ENCODE data around the gene ZC3H8. TPM values are rescaled to one million over a fixed set of nuclear protein-coding genes. Genes with fewer than 3 reads are reported as not detected.

The ZC3H8 gene
- polyA plus RNA-seq, 2 of the 4 experiments (the other 2 are of a cell fraction) = 13.2 to 20.2 TPM

DNA sequence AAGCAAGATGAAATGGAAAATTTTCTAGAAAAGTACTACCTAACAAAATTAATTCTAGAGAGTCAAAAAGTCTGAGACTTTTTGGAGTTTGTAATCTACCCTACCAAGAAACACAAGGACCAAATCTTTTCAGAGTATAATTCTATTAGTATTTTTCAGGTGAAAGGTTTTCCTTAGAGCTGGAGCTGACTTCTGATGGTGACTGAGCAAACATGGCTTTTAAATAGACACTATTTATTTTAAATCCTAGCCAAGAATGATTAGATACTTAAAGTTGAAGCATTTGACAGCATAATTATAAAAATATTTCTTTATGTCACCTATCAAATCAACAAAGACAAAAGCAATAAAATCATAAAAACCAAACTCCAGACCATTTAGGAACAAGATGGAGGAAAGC is 47.1 kb upstream of the ZC3H8 start:
- ChIA-PET CTCF (no interaction called here), POLR2A (no interaction called here)
- DNase-seq (ENCODE audit: low read depth in 1 of 2, low spot score in 1 of 2) (no peak), ATAC-seq (no peak), FAIRE-seq (no peak)
- H3K27ac ChIP-seq = no peak overlapping the region
- H3K4me1 ChIP-seq = no peaks in the 10 kb centered on the region
- H3K4me3 ChIP-seq = no peak overlapping the region
- TF ChIP-seq RAD21 (conservative IDR thresholded peaks at IDR 0.05 in 1 of 2, IDR thresholded peaks at IDR 0.05 in 1 of 2) (no peak), HDAC2 (IDR thresholded peaks at IDR 0.05) (no peak), ESRRA (IDR thresholded peaks at IDR 0.05; ENCODE audit: borderline replicate concordance, low read length) (no peak), MAZ (IDR thresholded peaks at IDR 0.05; ENCODE audit: borderline replicate concordance, low read depth, low read length) (no peak), RFX5 (IDR thresholded peaks at IDR 0.05) (no peak), ELK1 (IDR thresholded peaks at IDR 0.05; ENCODE audit: low read depth, low read length) (no peak), GATA3 (IDR thresholded peaks at IDR 0.05; ENCODE audit: borderline replicate concordance) (no peak), HOXB13 (CRISPR knock-in tag; IDR thresholded peaks at IDR 0.05; ENCODE audit: low read depth) (no peak), EP300 (IDR thresholded peaks at IDR 0.05) (no peak), KDM1A (IDR thresholded peaks at IDR 0.05; ENCODE audit: low read depth) (no peak), FOSB (CRISPR knock-in tag; IDR thresholded peaks at IDR 0.05) (no peak), BCL3 (IDR thresholded peaks at IDR 0.05) (no peak), HMGXB4 (CRISPR knock-in tag; IDR thresholded peaks at IDR 0.05; ENCODE audit: borderline replicate concordance) (no peak), NPAS2 (CRISPR knock-in tag; IDR thresholded peaks at IDR 0.05; ENCODE audit: borderline replicate concordance) (no peak), ZSCAN20 (CRISPR knock-in tag; IDR thresholded peaks at IDR 0.05) (no peak), RARB (CRISPR knock-in tag; IDR thresholded peaks at IDR 0.05) (no peak), PHF8 (IDR thresholded peaks at IDR 0.05; ENCODE audit: borderline replicate concordance, low read depth) (no peak)
- TF ChIP-seq, protein P1, sequence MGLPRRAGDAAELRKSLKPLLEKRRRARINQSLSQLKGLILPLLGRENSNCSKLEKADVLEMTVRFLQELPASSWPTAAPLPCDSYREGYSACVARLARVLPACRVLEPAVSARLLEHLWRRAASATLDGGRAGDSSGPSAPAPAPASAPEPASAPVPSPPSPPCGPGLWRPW (IDR thresholded peaks at IDR 0.05) = no peak
- TF ChIP-seq, protein P2, sequence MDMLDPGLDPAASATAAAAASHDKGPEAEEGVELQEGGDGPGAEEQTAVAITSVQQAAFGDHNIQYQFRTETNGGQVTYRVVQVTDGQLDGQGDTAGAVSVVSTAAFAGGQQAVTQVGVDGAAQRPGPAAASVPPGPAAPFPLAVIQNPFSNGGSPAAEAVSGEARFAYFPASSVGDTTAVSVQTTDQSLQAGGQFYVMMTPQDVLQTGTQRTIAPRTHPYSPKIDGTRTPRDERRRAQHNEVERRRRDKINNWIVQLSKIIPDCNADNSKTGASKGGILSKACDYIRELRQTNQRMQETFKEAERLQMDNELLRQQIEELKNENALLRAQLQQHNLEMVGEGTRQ (IDR thresholded peaks at IDR 0.05) = no peak
- no peaks in the 10 kb centered on the region for H3K9me3 ChIP-seq
- H3K4me2 ChIP-seq = no peak overlapping the region

DNA sequence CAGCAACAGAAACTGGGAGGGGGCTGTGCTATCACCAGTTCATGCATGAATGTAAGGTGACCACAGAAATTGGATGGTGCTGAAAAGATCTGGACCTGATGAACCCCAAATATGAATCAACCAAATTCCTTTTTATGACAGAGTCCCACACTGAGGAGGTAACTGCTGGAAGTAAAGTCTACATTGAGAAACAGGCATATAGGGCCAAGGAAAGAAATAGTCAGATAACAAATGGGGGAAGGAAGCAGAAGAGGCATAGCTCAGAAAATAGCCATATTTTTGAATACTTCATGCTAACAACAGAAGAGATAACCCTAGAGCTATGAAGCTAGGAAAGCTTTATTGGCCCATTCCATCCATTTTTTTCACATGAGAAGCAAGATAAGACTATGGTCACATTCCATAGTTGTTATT is 46.3 kb upstream of the ZC3H8 start:
- ATAC-seq (no peak), FAIRE-seq (no peak), DNase-seq (ENCODE audit: low read depth in 1 of 2, low spot score in 1 of 2) (no peak)
- no peak overlapping the region for H3K27ac ChIP-seq
- no peak overlapping the region for H3K4me3 ChIP-seq
- no peaks in the 10 kb centered on the region for H3K4me1 ChIP-seq
- ChIA-PET CTCF (interaction anchor here (0.6 to 1.1 kb wide), 2 partner anchors 46 to 149 kb away, joined by 3 read pairs; partner anchors contain the start of gene ZC3H8), POLR2A (no interaction called here)
- H3K9me3 ChIP-seq = no peaks in the 10 kb centered on the region
- no peak overlapping the region for H3K4me2 ChIP-seq
- TF ChIP-seq FOXS1 (CRISPR knock-in tag; IDR thresholded peaks at IDR 0.05) = no peak
- no peak for TF ChIP-seq NR3C1 (IDR thresholded peaks at IDR 0.05)
- TF ChIP-seq HEYL (CRISPR knock-in tag; IDR thresholded peaks at IDR 0.05) = no peak
- no peak for TF ChIP-seq CBX2 (IDR thresholded peaks at IDR 0.05; ENCODE audit: borderline replicate concordance, low read depth)
- TF ChIP-seq KDM5A (IDR thresholded peaks at IDR 0.05) = no peak
- TF ChIP-seq ZC3H11A (IDR thresholded peaks at IDR 0.05) = no peak
- TF ChIP-seq BCL3 (IDR thresholded peaks at IDR 0.05) = no peak
- TF ChIP-seq RARB (CRISPR knock-in tag; IDR thresholded peaks at IDR 0.05) = no peak
- no peak for TF ChIP-seq RCOR1 (IDR thresholded peaks at IDR 0.05; ENCODE audit: low read depth, low read length)
- TF ChIP-seq, protein P1 (IDR thresholded peaks at IDR 0.05) = no peak
- TF ChIP-seq, protein P3, sequence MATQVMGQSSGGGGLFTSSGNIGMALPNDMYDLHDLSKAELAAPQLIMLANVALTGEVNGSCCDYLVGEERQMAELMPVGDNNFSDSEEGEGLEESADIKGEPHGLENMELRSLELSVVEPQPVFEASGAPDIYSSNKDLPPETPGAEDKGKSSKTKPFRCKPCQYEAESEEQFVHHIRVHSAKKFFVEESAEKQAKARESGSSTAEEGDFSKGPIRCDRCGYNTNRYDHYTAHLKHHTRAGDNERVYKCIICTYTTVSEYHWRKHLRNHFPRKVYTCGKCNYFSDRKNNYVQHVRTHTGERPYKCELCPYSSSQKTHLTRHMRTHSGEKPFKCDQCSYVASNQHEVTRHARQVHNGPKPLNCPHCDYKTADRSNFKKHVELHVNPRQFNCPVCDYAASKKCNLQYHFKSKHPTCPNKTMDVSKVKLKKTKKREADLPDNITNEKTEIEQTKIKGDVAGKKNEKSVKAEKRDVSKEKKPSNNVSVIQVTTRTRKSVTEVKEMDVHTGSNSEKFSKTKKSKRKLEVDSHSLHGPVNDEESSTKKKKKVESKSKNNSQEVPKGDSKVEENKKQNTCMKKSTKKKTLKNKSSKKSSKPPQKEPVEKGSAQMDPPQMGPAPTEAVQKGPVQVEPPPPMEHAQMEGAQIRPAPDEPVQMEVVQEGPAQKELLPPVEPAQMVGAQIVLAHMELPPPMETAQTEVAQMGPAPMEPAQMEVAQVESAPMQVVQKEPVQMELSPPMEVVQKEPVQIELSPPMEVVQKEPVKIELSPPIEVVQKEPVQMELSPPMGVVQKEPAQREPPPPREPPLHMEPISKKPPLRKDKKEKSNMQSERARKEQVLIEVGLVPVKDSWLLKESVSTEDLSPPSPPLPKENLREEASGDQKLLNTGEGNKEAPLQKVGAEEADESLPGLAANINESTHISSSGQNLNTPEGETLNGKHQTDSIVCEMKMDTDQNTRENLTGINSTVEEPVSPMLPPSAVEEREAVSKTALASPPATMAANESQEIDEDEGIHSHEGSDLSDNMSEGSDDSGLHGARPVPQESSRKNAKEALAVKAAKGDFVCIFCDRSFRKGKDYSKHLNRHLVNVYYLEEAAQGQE (IDR thresholded peaks at IDR 0.05) = no peak
- TF ChIP-seq EHMT2 (IDR thresholded peaks at IDR 0.05; ENCODE audit: low read depth) = no peak

All from A549 (cell line).